HUES6 (cell line): ENCODE data around the gene UTP15.

Source experiments
- H3K27ac ChIP-seq: 2 replicates; pipeline ENCODE4 v1.7.0; 2013; ENCODE audit warnings: low read depth, mild to moderate bottlenecking, low read length, inconsistent platforms
- H3K27me3 ChIP-seq: 2 replicates; pipeline ENCODE4 v1.6.1; 2013; ENCODE audit warnings: low read length; ENCODE audit not compliant: control insufficient read depth, insufficient read depth
- H3K36me3 ChIP-seq: 2 replicates; pipeline ENCODE4 v1.6.1; 2013; ENCODE audit warnings: low read length; ENCODE audit not compliant: control insufficient read depth, insufficient read depth
- H3K4me1 ChIP-seq: 2 replicates; pipeline ENCODE4 v1.6.1; 2013; ENCODE audit warnings: low read length; ENCODE audit not compliant: control insufficient read depth, insufficient read depth
- H3K4me3 ChIP-seq: 2 replicates; pipeline ENCODE4 v1.5.1; 2013; ENCODE audit warnings: low read depth, low read length
- H3K9ac ChIP-seq: one replicate; pipeline ENCODE4 v1.6.1; 2013; ENCODE audit warnings: mild to moderate bottlenecking, low read length
- H3K9me3 ChIP-seq: 2 replicates; pipeline ENCODE4 v1.6.1; 2013; ENCODE audit warnings: low read depth, low read length; ENCODE audit not compliant: control insufficient read depth, insufficient read depth

The UTP15 gene

GRCh38 chr5:73564675-73565074 lies 868 bp upstream of the UTP15 start:
- Histone ChIP-seq H3K9ac (peak overlapping the region; percentile 83), H3K9me3 (no peaks in the 10 kb centered on the region), H3K27ac (peak overlapping the region; percentile 3; the same call in 1 of the 2 replicates), H3K27me3 (no peaks in the 10 kb centered on the region), H3K4me1 (peaks cover 7% of the 10 kb centered on the region; the same call in 1 of the 2 replicates), H3K4me3 (peak overlapping the region; percentile 90), H3K36me3 (peaks cover 28% of the 10 kb centered on the region)

GRCh38 chr5:73565969-73566547 lies 515 bp downstream of the UTP15 start:
- Histone ChIP-seq H3K27ac (peak overlapping the region; percentile 41; the same call in 1 of the 2 replicates), H3K4me3 (peak overlapping the region; percentile 90), H3K36me3 (peaks cover 30% of the 10 kb centered on the region), H3K27me3 (no peaks in the 10 kb centered on the region), H3K9ac (peak overlapping the region; percentile 83), H3K9me3 (no peaks in the 10 kb centered on the region), H3K4me1 (peaks cover 7% of the 10 kb centered on the region; the same call in 1 of the 2 replicates)

DNA sequence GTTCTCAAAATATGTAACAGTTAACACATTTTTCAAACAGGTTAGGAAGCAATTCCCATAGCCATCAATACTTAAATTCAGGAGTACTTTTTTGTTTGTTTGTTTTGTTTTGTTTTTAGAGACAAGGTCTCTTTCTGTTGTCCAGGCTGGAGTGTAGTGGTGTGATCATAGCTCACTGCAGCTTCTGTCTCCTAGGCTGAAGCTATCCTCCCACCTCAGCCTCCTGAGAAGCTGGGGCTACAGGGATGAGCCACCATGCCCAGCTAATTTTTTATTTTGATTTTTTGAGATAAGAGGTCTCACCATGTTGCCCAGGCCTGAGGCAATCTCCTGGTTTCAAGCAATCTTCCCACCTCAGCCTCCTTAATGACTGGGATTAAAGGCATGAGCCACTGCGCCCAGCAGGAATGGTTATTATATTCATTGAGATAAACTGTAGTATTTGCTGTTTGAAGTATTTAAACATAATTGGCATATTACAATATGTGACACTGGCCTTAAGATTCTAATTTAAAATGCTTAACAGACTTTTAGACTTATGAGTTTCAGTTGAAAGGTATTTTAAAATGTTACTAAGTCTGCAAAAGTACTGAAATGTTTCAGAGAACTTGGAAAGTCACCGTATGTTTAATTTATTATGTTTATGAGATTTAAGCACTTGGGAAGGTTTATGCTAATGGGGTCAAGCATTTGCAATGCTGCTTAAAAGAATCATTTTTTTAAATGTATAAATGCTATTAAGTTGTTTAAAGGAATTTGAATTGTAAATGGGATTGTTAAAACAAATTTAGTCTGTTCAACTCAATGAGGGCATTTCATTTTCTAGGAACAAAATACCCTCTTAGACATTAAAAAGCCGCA lies 17.0 kb downstream of the UTP15 start:
- no peaks in the 10 kb centered on the region for H3K27me3 ChIP-seq
- H3K4me3 ChIP-seq, result no peak overlapping the region
- H3K27ac ChIP-seq, result no peak overlapping the region
- no peaks in the 10 kb centered on the region for H3K4me1 ChIP-seq
- H3K9ac ChIP-seq, result no peak overlapping the region
- no peaks in the 10 kb centered on the region for H3K9me3 ChIP-seq
- peaks cover 40% of the 10 kb centered on the region for H3K36me3 ChIP-seq

DNA sequence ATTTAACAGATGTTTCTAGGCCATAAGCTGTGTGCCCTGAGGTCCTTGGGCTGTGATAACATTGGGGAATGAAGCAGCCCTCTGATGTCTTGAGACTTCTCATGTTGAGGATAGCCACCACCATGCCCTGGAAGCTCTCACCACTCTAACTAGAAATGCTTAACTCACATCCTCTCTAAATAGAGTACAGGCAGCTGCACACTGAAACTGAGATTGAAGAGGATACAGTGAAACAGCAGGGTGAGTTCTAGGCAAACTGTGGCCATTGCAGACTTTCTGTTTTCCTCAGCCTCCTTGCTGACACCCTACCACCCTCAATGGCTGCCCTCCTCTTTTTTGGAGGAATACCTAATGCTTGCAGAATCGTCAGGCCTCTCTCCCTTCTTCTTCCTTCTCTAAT lies 22.4 kb downstream of the UTP15 start:
- Histone ChIP-seq H3K4me3 (no peak overlapping the region), H3K36me3 (no peaks in the 10 kb centered on the region), H3K27me3 (no peaks in the 10 kb centered on the region), H3K9ac (no peak overlapping the region), H3K9me3 (no peaks in the 10 kb centered on the region), H3K27ac (no peak overlapping the region), H3K4me1 (no peaks in the 10 kb centered on the region)

DNA sequence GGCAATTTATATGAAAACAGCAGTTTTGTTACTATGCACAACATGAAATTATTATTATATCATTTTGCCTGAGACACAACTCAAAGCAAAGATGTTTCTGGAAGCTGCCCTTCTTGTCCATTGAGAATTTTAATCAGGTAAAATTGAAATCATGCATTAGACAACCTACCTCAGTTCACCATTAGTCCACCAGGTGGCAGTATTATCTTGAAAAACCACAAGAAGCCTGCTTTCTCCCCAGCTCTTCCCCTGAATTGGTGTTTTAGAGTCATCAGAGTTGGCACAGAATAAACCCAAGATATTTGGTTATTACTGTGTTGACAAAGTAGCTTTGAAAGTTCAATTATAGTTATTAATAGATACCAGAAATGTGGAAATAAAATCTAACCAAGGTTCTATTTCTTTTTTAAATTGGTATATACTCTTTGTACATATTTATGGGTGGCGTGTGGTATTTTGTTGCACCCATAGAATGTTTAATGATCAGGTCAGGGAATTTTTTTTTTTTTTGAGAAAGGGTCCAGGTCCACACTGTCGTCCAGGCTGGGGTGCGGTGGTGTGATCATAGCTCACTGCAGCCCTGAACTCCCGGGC lies 25.7 kb downstream of the UTP15 start:
- no peaks in the 10 kb centered on the region for H3K4me1 ChIP-seq

GRCh38 chr5:73591698-73592501 lies 26.4 kb downstream of the UTP15 start:
- no peak overlapping the region for H3K27ac ChIP-seq
- no peak overlapping the region for H3K9ac ChIP-seq
- H3K4me3 ChIP-seq, result no peak overlapping the region
- H3K27me3 ChIP-seq, result no peaks in the 10 kb centered on the region
- H3K4me1 ChIP-seq, result no peaks in the 10 kb centered on the region
- H3K9me3 ChIP-seq, result no peaks in the 10 kb centered on the region
- H3K36me3 ChIP-seq, result no peaks in the 10 kb centered on the region

More for the DNA sequence above, 25.7 kb downstream of the UTP15 start:
- H3K9ac ChIP-seq, result no peak overlapping the region
- no peaks in the 10 kb centered on the region for H3K36me3 ChIP-seq
- no peak overlapping the region for H3K27ac ChIP-seq
- H3K9me3 ChIP-seq, result no peaks in the 10 kb centered on the region
- no peak overlapping the region for H3K4me3 ChIP-seq
- H3K27me3 ChIP-seq, result no peaks in the 10 kb centered on the region

DNA sequence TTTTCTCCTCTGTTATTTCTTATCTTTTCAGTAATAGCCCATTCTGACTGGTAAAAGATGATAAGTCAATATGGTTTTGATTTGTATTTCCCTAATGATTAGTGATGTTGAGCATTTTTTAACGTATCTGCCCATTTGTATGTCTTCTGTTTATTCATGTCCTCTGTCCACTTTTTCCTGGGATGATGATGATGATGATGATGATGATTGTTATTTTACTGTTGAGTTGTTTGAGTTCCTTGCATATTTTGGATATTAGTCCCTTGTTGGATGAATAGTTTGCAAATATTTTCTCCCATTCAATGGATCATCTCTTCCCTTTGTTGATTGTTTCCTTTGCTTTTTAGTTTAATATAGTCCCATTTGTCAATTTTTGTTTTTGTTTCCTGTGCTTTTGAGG lies 27.0 kb downstream of the UTP15 start:
- no peaks in the 10 kb centered on the region for H3K27me3 ChIP-seq
- no peaks in the 10 kb centered on the region for H3K4me1 ChIP-seq
- no peak overlapping the region for H3K27ac ChIP-seq
- no peak overlapping the region for H3K9ac ChIP-seq
- H3K4me3 ChIP-seq, result no peak overlapping the region
- H3K9me3 ChIP-seq, result no peaks in the 10 kb centered on the region
- H3K36me3 ChIP-seq, result no peaks in the 10 kb centered on the region

GRCh38 chr5:73596705-73597328 lies 31.3 kb downstream of the UTP15 start:
- H3K4me3 ChIP-seq, result no peak overlapping the region
- H3K9ac ChIP-seq, result no peak overlapping the region
- H3K27ac ChIP-seq, result no peak overlapping the region
- 0 out of 2 replicates have a peak, but pooled peaks cover 5% of the 10 kb centered on the region for H3K9me3 ChIP-seq
- no peaks in the 10 kb centered on the region for H3K36me3 ChIP-seq
- no peaks in the 10 kb centered on the region for H3K27me3 ChIP-seq
- no peaks in the 10 kb centered on the region for H3K4me1 ChIP-seq

DNA sequence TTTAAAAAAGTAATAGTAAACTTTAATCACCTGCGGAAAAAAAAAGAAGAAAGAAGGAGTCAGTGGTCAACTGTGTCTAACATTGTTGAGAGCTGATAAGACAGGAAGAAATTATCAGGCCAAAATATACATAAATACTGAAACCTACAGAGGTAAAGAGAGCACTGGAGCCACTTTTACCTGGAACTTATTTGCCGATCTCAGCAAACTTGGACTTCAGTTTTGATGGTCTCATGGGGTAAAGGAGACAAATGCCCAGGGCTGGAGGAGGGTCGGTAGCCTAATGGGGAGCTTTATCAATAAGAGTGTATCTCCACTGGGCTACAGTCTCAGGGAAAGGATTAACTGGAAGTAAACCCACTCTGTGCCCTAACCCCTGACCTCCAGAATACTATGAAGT lies 33.8 kb downstream of the UTP15 start:
- Histone ChIP-seq H3K27me3 (no peaks in the 10 kb centered on the region), H3K36me3 (no peaks in the 10 kb centered on the region), H3K27ac (no peak overlapping the region), H3K9ac (no peak overlapping the region), H3K4me1 (no peaks in the 10 kb centered on the region), H3K9me3 (0 out of 2 replicates have a peak, but pooled peaks cover 6% of the 10 kb centered on the region), H3K4me3 (no peak overlapping the region)

DNA sequence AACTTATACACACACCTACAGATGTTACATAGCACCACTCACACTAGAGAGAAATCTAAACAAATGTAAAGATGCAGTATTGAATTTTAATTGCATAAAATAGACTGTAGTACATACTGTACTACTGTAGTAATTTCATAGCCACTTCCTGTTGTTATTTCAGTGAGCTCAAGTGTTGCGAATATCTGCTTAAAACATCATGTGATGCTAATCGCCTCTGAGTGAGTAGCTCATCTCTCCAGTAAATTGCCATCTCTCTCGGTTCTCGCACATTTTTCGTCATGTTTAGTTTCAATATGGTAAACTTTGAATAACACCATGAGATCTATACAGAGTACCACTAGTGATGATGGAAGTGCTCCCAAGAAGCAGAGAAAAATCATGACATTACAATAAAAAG lies 38.5 kb downstream of the UTP15 start:
- Histone ChIP-seq H3K27me3 (no peaks in the 10 kb centered on the region), H3K9ac (no peak overlapping the region), H3K27ac (no peak overlapping the region), H3K4me3 (no peak overlapping the region), H3K36me3 (no peaks in the 10 kb centered on the region), H3K9me3 (0 out of 2 replicates have a peak, but pooled peaks cover 6% of the 10 kb centered on the region), H3K4me1 (no peaks in the 10 kb centered on the region)
